Measurements from ENCODE around the gene ANO3. TPM values are rescaled to one million over a fixed set of nuclear protein-coding genes. Genes with fewer than 3 reads are reported as not detected.

Gene ANO3
- total RNA-seq, 4 donors from 2014 or later: 0.12 to 0.32 (median 0.19) TPM; not detected in 1

- WGBS, 2 donors: 46 to 55% methylated on average over 2 of the region's 2 CpGs
- intact Hi-C loops (cut with DNase I; ENCODE audit: low total_unique reads): no loop called here
- no peak for TF ChIP-seq POLR2A (IDR thresholded peaks at IDR 0.05)
- no peak for TF ChIP-seq CTCF (IDR thresholded peaks at IDR 0.05)
- DNase-seq (ENCODE audit: low spot score in 2 of 2): no peak
- H3K4me3 ChIP-seq (ENCODE audit: low read depth, poor library complexity, severe bottlenecking): no peak overlapping the region
Measured at GRCh38 chr11:26665036-26665435, 333.1 kb downstream of the ANO3 start.

GRCh38 chr11:26665946-26666345 is 334.0 kb downstream of the ANO3 start:
- 72 to 95% methylated on average over 1 of the region's 1 CpG for WGBS, 2 donors
- intact Hi-C loops (cut with DNase I; ENCODE audit: low total_unique reads): no loop called here
- DNase-seq (ENCODE audit: low spot score in 2 of 2): no peak
- H3K4me3 ChIP-seq (ENCODE audit: low read depth, poor library complexity, severe bottlenecking): no peak overlapping the region
- no peak for TF ChIP-seq POLR2A (IDR thresholded peaks at IDR 0.05)
- no peak for TF ChIP-seq CTCF (IDR thresholded peaks at IDR 0.05)

- no peak for TF ChIP-seq POLR2A (IDR thresholded peaks at IDR 0.05)
- TF ChIP-seq CTCF (IDR thresholded peaks at IDR 0.05): no peak
- DNase-seq (ENCODE audit: low spot score in 2 of 2): no peak
- intact Hi-C loops (cut with DNase I; ENCODE audit: low total_unique reads): no loop called here
- WGBS, 2 donors: 67 to 71% methylated on average over 2 of the region's 2 CpGs
- no peak overlapping the region for H3K4me3 ChIP-seq (ENCODE audit: low read depth, poor library complexity, severe bottlenecking)
Measured at GRCh38 chr11:26675233-26675928, 343.5 kb downstream of the ANO3 start.

- no peak for DNase-seq (ENCODE audit: low spot score in 2 of 2)
- intact Hi-C loops (cut with DNase I; ENCODE audit: low total_unique reads): no loop called here
- 36 to 60% methylated on average over 2 of the region's 2 CpGs for WGBS, 2 donors
Measured at GRCh38 chr11:26676641-26677040, 344.7 kb downstream of the ANO3 start.

GRCh38 chr11:26677566-26677965 is 345.6 kb downstream of the ANO3 start:
- H3K4me3 ChIP-seq (ENCODE audit: low read depth, poor library complexity, severe bottlenecking): no peak overlapping the region
- TF ChIP-seq POLR2A (IDR thresholded peaks at IDR 0.05) (no peak), CTCF (IDR thresholded peaks at IDR 0.05) (no peak)
- intact Hi-C loops (cut with DNase I; ENCODE audit: low total_unique reads): no loop called here

More at GRCh38 chr11:26676641-26677040, 344.7 kb downstream of the ANO3 start:
- H3K4me3 ChIP-seq (ENCODE audit: low read depth, poor library complexity, severe bottlenecking): no peak overlapping the region
- TF ChIP-seq CTCF (IDR thresholded peaks at IDR 0.05): no peak
- TF ChIP-seq POLR2A (IDR thresholded peaks at IDR 0.05): no peak

GRCh38 chr11:26687351-26687750 is 355.4 kb downstream of the ANO3 start:
- DNase-seq (ENCODE audit: low spot score in 2 of 2): no peak
- 46 to 61% methylated on average over 1 of the region's 1 CpG for WGBS, 2 donors
- TF ChIP-seq CTCF (IDR thresholded peaks at IDR 0.05): no peak
- no peak for TF ChIP-seq POLR2A (IDR thresholded peaks at IDR 0.05)
- intact Hi-C loops (cut with DNase I; ENCODE audit: low total_unique reads): no loop called here
- H3K4me3 ChIP-seq (ENCODE audit: low read depth, poor library complexity, severe bottlenecking): no peak overlapping the region

More at GRCh38 chr11:26677566-26677965, 345.6 kb downstream of the ANO3 start:
- no peak for DNase-seq (ENCODE audit: low spot score in 2 of 2)
